Measurements from ENCODE around the gene PHETA1. TPM values are rescaled to one million over a fixed set of nuclear protein-coding genes. Genes with fewer than 3 reads are reported as not detected.
A peak's percentile ranks its signal among the peaks of the same experiment; 100 is the strongest.
"Not testable (repeated sequence)": the region's sequence is repeated elsewhere in the genome, so short reads cannot be mapped to it uniquely, and the experiment has no call there.

Gene PHETA1
- total RNA-seq, 1 experiment from 2014 or later = 10.1 TPM

DNA sequence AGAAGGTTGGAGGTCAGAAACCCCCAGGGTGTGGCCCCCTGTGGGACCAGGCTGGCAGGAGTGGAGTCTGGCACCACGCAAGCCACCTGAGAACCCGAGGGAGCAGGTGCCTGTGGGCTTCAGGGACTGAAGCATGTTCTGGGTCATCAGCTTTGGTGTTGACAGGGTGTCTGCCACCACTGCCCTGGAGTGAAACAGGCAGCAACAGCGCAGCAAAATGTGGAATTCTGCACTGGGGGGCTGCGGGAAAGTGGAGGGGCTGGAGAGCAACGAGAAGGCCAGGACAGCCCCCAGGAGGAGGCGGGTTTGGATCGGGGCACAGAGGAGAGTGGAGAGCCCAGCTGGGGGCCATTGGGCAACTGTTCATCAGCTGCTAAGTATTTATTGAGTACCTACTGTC, 15.9 kb downstream of the PHETA1 start:
- Histone ChIP-seq H3K4me3 (ENCODE audit: insufficient read depth, low read depth, low read length) (no peak overlapping the region), H3K27me3 (ENCODE audit: control insufficient read depth, insufficient read depth, low read length) (no peaks in the 10 kb centered on the region), H3K36me3 (replicated peaks; ENCODE audit: control insufficient read depth, insufficient read depth, low read length) (no peaks in the 10 kb centered on the region)
- no peak for DNase-seq

DNA sequence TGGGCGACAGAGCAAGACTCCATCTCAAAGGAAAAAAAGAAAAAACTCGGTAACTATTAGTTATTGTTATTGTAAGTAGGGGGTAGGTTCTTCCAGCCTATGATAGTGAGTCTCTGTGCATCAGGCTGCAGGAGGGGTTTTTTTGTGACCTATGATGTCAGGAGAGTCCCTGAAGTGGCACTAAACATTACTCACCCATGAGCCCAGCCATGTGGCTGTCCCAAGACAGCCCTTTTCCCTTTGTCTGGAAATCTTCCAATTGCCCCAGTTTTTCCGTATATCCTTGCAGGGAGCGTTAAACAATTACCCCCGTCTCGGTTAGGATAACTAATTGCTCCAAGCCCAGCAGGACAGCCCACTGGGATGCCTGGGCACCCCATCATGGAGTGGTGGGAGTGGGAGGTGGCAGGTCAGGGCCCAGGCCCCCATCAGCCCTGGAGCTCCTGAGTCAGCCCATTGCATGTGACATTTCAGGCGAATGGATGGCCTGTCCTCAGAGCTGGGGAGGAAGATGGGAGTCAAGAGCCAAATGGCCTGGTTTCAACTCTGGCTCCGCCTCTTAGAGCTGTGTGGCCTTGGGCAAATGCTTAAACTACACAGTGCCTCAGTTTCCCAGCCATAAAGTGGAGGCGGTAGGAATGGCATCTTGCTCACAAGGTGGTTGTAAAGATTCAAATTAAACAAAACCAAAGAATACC, 16.4 kb downstream of the PHETA1 start:
- Histone ChIP-seq H3K36me3 (replicated peaks; ENCODE audit: control insufficient read depth, insufficient read depth, low read length) (no peaks in the 10 kb centered on the region; the same call in 1 of the 2 replicates), H3K4me3 (ENCODE audit: insufficient read depth, low read depth, low read length) (no peak overlapping the region), H3K27me3 (ENCODE audit: control insufficient read depth, insufficient read depth, low read length) (no peaks in the 10 kb centered on the region)
- DNase-seq = no peak

DNA sequence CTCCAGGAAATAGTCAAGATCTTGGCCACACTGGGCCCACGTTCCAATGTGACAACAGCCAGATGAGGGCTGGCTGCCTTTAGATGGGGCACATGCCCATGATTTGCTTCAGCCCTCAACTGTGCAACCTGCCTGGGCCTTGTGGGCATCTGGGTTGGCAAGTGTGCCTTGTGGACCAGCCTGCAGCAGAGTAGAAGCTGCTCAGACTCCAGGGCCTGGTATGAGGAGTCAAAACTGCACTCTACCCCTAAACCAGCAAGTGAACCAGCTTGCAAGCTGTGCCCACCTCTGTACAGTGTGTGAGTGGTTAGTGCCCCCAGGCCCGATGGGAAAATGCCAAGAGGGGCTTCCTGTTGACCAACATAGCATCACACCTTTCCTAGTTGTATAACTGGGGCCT, 17.9 kb downstream of the PHETA1 start:
- H3K4me3 ChIP-seq (ENCODE audit: insufficient read depth, low read depth, low read length) = no peak overlapping the region
- H3K27me3 ChIP-seq (ENCODE audit: control insufficient read depth, insufficient read depth, low read length) = no peaks in the 10 kb centered on the region
- no peak for DNase-seq
- no peaks in the 10 kb centered on the region; the same call in 1 of the 2 replicates for H3K36me3 ChIP-seq (replicated peaks; ENCODE audit: control insufficient read depth, insufficient read depth, low read length)

GRCh38 chr12:111349748-111350520, 19.0 kb downstream of the PHETA1 start:
- no peak for DNase-seq
- Histone ChIP-seq H3K4me3 (ENCODE audit: insufficient read depth, low read depth, low read length) (no peak overlapping the region), H3K27me3 (ENCODE audit: control insufficient read depth, insufficient read depth, low read length) (no peaks in the 10 kb centered on the region), H3K36me3 (replicated peaks; ENCODE audit: control insufficient read depth, insufficient read depth, low read length) (no peaks in the 10 kb centered on the region; the same call in 1 of the 2 replicates)

DNA sequence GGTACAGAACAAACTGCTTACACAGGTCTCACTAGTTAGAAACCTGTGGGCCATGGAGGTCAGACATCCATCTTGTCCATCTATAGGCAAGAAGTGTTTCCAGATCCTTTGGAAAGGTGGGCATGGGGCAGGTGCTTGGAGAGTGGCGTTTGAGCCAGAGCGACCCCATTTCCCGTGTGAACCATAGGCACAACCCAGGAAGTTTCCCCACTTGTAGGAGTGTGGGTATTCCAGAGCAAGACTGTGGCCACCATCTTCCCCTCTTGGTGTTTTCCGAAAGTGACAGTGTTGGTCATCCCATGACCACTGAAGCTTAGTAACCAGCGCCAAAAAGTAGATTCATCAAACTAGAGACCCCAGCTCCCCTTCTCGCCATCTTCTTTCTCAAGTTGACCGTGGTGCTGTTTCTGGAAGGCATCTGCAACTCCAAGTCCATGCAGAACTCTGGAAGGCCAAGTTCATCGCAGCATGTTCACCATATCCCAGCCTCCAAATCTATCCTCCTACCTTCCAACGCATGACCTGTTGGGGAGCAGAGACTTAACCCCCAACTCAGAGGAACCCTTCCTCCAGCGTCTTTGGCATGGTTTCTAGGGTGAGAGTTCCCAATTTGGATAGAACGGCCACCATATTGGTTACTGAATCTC, 19.7 kb downstream of the PHETA1 start:
- no peak for DNase-seq
- no peak overlapping the region for H3K4me3 ChIP-seq (ENCODE audit: insufficient read depth, low read depth, low read length)
- no peaks in the 10 kb centered on the region; the same call in 1 of the 2 replicates for H3K36me3 ChIP-seq (replicated peaks; ENCODE audit: control insufficient read depth, insufficient read depth, low read length)
- no peaks in the 10 kb centered on the region for H3K27me3 ChIP-seq (ENCODE audit: control insufficient read depth, insufficient read depth, low read length)

DNA sequence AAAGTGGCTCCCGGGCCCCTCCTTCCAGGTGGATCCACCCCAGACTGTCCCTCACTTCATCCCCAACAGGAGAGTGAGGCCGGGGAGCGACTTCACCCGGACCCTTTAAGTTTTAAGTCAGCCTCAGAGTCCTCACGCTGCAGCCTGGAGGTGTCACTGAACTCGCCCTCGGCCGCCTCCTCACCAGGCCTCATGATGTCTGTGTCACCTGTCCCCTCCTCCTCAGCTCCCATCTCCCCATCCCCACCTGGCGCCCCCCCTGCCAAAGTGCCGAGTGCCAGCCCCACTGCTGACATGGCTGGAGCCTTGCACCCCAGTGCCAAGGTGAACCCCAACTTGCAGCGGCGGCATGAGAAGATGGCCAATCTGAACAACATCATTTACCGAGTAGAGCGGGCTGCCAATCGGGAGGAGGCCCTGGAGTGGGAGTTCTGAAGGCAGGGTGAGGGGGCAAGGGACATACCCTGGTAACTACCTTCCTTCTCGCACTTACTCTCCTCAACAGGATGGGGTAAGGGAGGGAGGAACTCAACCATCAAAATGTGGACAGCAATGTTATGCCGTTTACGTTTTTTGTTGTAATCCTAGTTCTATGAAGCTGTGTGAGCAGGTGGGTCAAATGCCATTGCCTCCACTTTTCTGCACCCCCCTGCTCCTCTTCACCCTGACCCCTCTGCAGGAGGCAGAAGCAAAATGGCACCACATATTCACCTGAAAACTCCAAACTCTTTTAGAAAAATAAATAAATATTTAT, 20.8 kb downstream of the PHETA1 start:
- Histone ChIP-seq H3K27me3 (ENCODE audit: control insufficient read depth, insufficient read depth, low read length) (no peaks in the 10 kb centered on the region), H3K4me3 (ENCODE audit: insufficient read depth, low read depth, low read length) (no peak overlapping the region), H3K36me3 (replicated peaks; ENCODE audit: control insufficient read depth, insufficient read depth, low read length) (no peaks in the 10 kb centered on the region; the same call in 1 of the 2 replicates)
- no peak for DNase-seq

GRCh38 chr12:111344254-111344875, 24.5 kb downstream of the PHETA1 start:
- Histone ChIP-seq H3K27me3 (ENCODE audit: control insufficient read depth, insufficient read depth, low read length) (no peaks in the 10 kb centered on the region), H3K4me3 (ENCODE audit: insufficient read depth, low read depth, low read length) (no peak overlapping the region), H3K36me3 (replicated peaks; ENCODE audit: control insufficient read depth, insufficient read depth, low read length) (no peaks in the 10 kb centered on the region; the same call in 1 of the 2 replicates)
- DNase-seq = no peak

- Histone ChIP-seq H3K4me3 (ENCODE audit: insufficient read depth, low read depth, low read length) (no peak overlapping the region), H3K36me3 (replicated peaks; ENCODE audit: control insufficient read depth, insufficient read depth, low read length) (no peaks in the 10 kb centered on the region; the same call in 1 of the 2 replicates), H3K27me3 (ENCODE audit: control insufficient read depth, insufficient read depth, low read length) (no peaks in the 10 kb centered on the region)
- no peak for DNase-seq
Observed at GRCh38 chr12:111343181-111343580, 25.7 kb downstream of the PHETA1 start.

- Histone ChIP-seq H3K4me3 (ENCODE audit: insufficient read depth, low read depth, low read length) (no peak overlapping the region), H3K36me3 (replicated peaks; ENCODE audit: control insufficient read depth, insufficient read depth, low read length) (no peaks in the 10 kb centered on the region), H3K27me3 (ENCODE audit: control insufficient read depth, insufficient read depth, low read length) (no peaks in the 10 kb centered on the region)
- no peak for DNase-seq
Observed at GRCh38 chr12:111342376-111342775, 26.5 kb downstream of the PHETA1 start.

GRCh38 chr12:111341426-111342065, 27.3 kb downstream of the PHETA1 start:
- Histone ChIP-seq H3K4me3 (ENCODE audit: insufficient read depth, low read depth, low read length) (no peak overlapping the region), H3K36me3 (replicated peaks; ENCODE audit: control insufficient read depth, insufficient read depth, low read length) (no peaks in the 10 kb centered on the region), H3K27me3 (ENCODE audit: control insufficient read depth, insufficient read depth, low read length) (no peaks in the 10 kb centered on the region)
- no peak for DNase-seq

DNA sequence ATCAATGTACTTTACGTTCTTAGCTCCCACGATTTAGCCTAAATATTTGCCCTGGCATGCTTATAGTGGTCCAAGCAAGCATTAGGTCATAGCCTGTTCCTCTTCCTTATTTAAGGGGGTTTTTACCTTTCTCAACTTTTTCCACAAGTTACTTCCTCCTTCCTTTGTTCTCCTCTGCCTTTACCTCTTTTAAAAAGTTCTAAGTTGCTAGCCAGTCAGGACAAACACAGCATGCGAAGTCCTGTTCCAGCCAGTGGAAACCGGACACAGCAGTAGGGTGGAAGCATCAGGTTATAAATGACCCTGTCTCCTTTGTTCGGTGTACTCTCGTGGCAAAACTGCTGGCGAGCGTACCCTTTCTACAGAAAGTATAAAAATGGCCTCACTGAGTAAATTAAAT, 28.2 kb downstream of the PHETA1 start:
- H3K4me3 ChIP-seq (ENCODE audit: insufficient read depth, low read depth, low read length); H3K27me3 ChIP-seq (ENCODE audit: control insufficient read depth, insufficient read depth, low read length); DNase-seq; H3K36me3 ChIP-seq (replicated peaks; ENCODE audit: control insufficient read depth, insufficient read depth, low read length): not testable (repeated sequence)

DNA sequence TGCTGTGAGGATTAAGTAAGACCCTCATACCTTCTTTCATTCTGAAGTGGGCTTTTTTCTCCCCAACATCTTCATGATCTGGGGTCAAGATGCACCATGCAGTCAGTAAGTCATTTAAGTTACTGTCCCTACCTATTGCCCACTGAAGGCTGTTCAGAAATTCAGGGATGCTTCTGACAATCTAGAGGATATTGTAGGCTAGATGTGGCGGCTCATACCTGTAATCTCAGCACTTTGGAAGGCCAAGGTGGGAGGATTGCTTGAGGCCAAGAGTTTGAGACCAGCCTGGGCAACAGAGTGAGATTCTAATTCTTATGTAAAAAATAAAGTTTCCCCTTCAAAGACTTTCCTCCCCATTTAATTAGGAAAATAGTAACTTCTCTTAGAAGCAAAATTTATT, 28.7 kb downstream of the PHETA1 start:
- no peaks in the 10 kb centered on the region for H3K27me3 ChIP-seq (ENCODE audit: control insufficient read depth, insufficient read depth, low read length)
- H3K4me3 ChIP-seq (ENCODE audit: insufficient read depth, low read depth, low read length) = no peak overlapping the region
- no peaks in the 10 kb centered on the region for H3K36me3 ChIP-seq (replicated peaks; ENCODE audit: control insufficient read depth, insufficient read depth, low read length)
- no peak for DNase-seq

GRCh38 chr12:111339321-111339938, 29.5 kb downstream of the PHETA1 start:
- Histone ChIP-seq H3K27me3 (ENCODE audit: control insufficient read depth, insufficient read depth, low read length) (no peaks in the 10 kb centered on the region), H3K36me3 (replicated peaks; ENCODE audit: control insufficient read depth, insufficient read depth, low read length) (no peaks in the 10 kb centered on the region), H3K4me3 (ENCODE audit: insufficient read depth, low read depth, low read length) (no peak overlapping the region)
- peak; percentile 57 for DNase-seq

Data from H7 (cell line).